WTC11 (cell line): Measurements from ENCODE around the gene NOG.

Source experiments
- CTCF ChIP-seq: fragments of 200-600 bp; IDR thresholded peaks from 2 replicates; pipeline ENCODE4 v1.8.0; 2022; ENCODE audit warnings: antibody characterized with exemption
- HMGXB4 ChIP-seq: sonication (generic); formaldehyde crosslinking; IDR thresholded peaks from 2 replicates; pipeline ENCODE4 v1.8.1; 2023; ENCODE audit warnings: mild to moderate bottlenecking, moderate library complexity, missing genetic modification reagents
- RELA ChIP-seq: sonication (generic); formaldehyde crosslinking; IDR thresholded peaks from 2 replicates; pipeline ENCODE4 v1.8.1; 2022; ENCODE audit warnings: missing genetic modification reagents, mild to moderate bottlenecking, borderline replicate concordance

- TF ChIP-seq RELA, result no peak
- no peak for TF ChIP-seq HMGXB4 (CRISPR knock-in tag)
- TF ChIP-seq CTCF, result no peak
These were observed 22.0 kb upstream of the NOG start for GRCh38 chr17:56571456-56571855.
